ENCODE data around the gene GSG1L.

GSG1L gene

DNA sequence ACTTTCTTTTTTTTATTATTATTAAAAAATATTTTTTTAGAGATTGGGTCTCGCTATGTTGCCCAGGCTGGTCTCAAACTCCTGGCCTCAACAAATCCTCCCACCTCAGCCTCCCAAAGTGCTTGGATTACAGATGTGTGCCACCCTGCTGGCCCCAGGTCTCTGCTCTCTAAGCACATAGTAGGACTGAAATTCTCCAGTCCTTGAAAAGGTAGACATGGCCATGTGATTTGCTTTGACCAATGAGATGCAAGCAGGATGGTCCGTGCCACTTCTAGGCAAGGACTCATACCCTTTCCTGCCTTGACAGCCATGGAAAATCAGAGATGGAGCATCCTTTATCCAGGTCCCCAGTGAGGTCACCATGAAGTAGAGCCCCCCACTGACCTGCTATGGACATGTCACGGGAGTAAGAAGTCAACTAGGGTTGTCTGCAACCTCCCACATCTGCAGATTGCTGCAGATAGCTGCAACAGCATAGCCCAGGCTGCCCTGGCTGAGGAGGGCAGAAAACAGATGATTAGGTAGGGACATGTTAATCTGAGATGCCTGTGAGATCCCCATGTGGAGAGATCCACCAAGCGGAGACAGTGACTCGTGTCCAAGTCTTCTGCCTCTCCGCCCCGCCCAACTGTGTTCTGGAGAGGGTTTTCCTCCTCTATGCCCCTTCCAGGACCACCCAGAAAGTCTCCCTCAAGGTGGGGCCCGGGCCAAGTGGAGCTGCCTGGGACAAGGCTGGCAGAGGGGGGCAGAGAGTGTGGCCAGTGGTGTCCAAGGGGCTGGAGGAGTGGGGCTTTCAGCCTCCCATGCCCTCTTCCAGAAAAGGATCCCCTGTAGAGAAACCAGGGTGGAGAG lies 11.0 kb downstream of the GSG1L start:
- Histone ChIP-seq H3K27me3 (ENCODE audit: insufficient read depth, low read depth, severe bottlenecking) (no peaks in the 10 kb centered on the region), H3K27ac (no peak overlapping the region), H3K9me3 (ENCODE audit: severe bottlenecking) (no peaks in the 10 kb centered on the region), H3K4me3 (ENCODE audit: low read depth, low read length) (no peak overlapping the region), H3K36me3 (no peaks in the 10 kb centered on the region)
- DNase-seq, result no peak
- no peak for TF ChIP-seq CTCF (IDR thresholded peaks at IDR 0.05; ENCODE audit: low read depth, low read length)

GRCh38 chr16:28051486-28051885 lies 12.0 kb downstream of the GSG1L start:
- DNase-seq, result no peak
- H3K27ac ChIP-seq, result no peak overlapping the region
- no peak overlapping the region for H3K4me3 ChIP-seq (ENCODE audit: low read depth, low read length)
- H3K36me3 ChIP-seq, result no peaks in the 10 kb centered on the region
- no peak for TF ChIP-seq CTCF (IDR thresholded peaks at IDR 0.05; ENCODE audit: low read depth, low read length)
- no peaks in the 10 kb centered on the region for H3K27me3 ChIP-seq (ENCODE audit: insufficient read depth, low read depth, severe bottlenecking)
- H3K9me3 ChIP-seq (ENCODE audit: severe bottlenecking), result peaks cover 2% of the 10 kb centered on the region

DNA sequence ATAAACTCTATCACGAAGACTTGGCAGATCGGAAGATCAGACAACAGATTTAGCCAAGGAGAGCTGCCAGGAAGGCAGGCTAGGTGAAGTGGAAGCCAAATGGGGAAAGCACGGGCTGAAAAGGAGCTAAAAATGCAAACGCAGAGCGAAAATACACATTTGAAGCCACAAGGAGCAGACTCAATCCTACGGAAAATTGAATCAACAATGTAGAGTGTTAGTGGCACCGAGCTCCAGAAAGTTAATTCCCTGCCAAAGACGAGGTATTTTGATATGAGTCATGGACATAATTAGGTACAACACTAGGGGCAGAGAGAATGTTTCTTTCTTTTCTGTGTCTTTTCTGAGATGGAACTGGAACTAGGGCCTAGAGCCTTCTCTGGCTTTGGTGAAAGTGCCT lies 20.7 kb downstream of the GSG1L start:
- TF ChIP-seq CTCF (IDR thresholded peaks at IDR 0.05; ENCODE audit: low read depth, low read length), result no peak
- no peaks in the 10 kb centered on the region for H3K36me3 ChIP-seq

DNA sequence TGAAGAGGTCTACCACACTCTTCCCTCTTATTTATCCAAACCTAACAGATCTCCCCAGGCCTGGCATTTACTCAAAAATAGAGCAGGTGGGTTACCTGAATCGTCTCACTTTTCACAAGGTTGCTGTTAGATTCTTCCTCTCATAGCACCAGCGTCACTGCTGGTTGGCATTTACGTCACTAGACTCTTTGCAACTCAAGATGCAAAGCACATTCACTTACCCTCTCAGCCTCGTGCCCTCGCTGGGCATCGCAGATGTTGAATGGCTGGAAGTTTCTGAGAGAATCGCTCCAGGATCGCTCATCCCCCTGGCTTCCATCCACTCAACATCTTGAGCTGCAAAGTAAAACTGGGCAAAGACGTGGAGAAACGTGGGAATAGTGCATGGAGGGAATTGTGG lies 21.9 kb downstream of the GSG1L start:
- no peaks in the 10 kb centered on the region for H3K27me3 ChIP-seq (ENCODE audit: insufficient read depth, low read depth, severe bottlenecking)
- no peak for DNase-seq
- H3K9me3 ChIP-seq (ENCODE audit: severe bottlenecking), result no peaks in the 10 kb centered on the region
- H3K27ac ChIP-seq, result no peak overlapping the region
- TF ChIP-seq CTCF (IDR thresholded peaks at IDR 0.05; ENCODE audit: low read depth, low read length), result no peak
- no peak overlapping the region for H3K4me3 ChIP-seq (ENCODE audit: low read depth, low read length)
- no peaks in the 10 kb centered on the region for H3K36me3 ChIP-seq

More for the DNA sequence above, 20.7 kb downstream of the GSG1L start:
- peaks cover 2% of the 10 kb centered on the region for H3K9me3 ChIP-seq (ENCODE audit: severe bottlenecking)
- no peak overlapping the region for H3K4me3 ChIP-seq (ENCODE audit: low read depth, low read length)
- H3K27me3 ChIP-seq (ENCODE audit: insufficient read depth, low read depth, severe bottlenecking), result no peaks in the 10 kb centered on the region
- H3K27ac ChIP-seq, result no peak overlapping the region
- DNase-seq, result no peak

DNA sequence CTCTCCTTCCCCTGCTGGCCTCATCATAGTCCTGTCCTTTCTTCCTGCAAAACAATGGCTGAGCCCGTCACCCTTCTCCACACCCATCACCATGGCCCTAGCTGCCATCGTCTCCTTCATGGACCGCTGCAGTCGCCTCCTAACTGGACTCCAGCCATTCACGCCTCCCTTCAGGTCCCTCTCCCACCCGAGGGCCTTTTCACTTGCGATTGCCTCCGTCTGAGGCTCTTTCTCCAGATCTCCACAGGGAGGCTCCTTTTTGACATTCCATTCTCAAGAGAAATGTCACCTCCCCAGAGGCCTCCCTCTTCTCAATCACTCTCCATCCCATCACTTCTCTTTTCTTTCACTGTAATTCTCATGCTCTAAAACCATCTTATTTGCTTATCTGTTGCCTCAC lies 23.5 kb downstream of the GSG1L start:
- Histone ChIP-seq H3K27me3 (ENCODE audit: insufficient read depth, low read depth, severe bottlenecking) (no peaks in the 10 kb centered on the region), H3K4me3 (ENCODE audit: low read depth, low read length) (no peak overlapping the region), H3K9me3 (ENCODE audit: severe bottlenecking) (no peaks in the 10 kb centered on the region), H3K27ac (no peak overlapping the region), H3K36me3 (no peaks in the 10 kb centered on the region)
- no peak for TF ChIP-seq CTCF (IDR thresholded peaks at IDR 0.05; ENCODE audit: low read depth, low read length)
- no peak for DNase-seq

GRCh38 chr16:28039493-28039892 lies 24.0 kb downstream of the GSG1L start:
- Histone ChIP-seq H3K36me3 (no peaks in the 10 kb centered on the region), H3K27ac (no peak overlapping the region), H3K4me3 (ENCODE audit: low read depth, low read length) (no peak overlapping the region), H3K27me3 (ENCODE audit: insufficient read depth, low read depth, severe bottlenecking) (no peaks in the 10 kb centered on the region), H3K9me3 (ENCODE audit: severe bottlenecking) (no peaks in the 10 kb centered on the region)
- no peak for TF ChIP-seq CTCF (IDR thresholded peaks at IDR 0.05; ENCODE audit: low read depth, low read length)
- no peak for DNase-seq
